Measurements from ENCODE around the gene PSMB8.

PSMB8 gene

DNA sequence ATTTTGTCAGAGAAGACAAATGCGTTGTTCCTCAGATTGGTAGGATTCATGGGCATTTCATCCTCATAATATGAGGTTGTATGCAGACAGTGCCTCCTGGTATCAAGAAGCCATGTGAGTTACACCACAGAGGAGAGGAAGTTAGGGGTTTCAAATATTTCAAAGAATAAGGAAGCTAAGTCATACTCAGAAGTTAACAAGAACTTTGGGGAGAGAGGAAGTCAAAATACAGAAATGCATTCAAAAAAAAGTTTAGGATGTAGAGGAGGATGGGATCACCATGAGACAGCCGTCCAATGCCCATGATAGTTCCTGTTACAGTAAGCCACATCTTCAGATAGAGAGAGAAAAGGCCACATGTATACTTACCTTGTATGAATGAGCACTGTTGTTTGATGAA lies 49.3 kb downstream of the PSMB8 start:
- no peak overlapping the region for H2AFZ ChIP-seq (ENCODE audit: low read depth, low read length)
- no peak for TF ChIP-seq EZH2phosphoT487 (IDR thresholded peaks at IDR 0.05; ENCODE audit: low read depth)
- TF ChIP-seq, protein P1, sequence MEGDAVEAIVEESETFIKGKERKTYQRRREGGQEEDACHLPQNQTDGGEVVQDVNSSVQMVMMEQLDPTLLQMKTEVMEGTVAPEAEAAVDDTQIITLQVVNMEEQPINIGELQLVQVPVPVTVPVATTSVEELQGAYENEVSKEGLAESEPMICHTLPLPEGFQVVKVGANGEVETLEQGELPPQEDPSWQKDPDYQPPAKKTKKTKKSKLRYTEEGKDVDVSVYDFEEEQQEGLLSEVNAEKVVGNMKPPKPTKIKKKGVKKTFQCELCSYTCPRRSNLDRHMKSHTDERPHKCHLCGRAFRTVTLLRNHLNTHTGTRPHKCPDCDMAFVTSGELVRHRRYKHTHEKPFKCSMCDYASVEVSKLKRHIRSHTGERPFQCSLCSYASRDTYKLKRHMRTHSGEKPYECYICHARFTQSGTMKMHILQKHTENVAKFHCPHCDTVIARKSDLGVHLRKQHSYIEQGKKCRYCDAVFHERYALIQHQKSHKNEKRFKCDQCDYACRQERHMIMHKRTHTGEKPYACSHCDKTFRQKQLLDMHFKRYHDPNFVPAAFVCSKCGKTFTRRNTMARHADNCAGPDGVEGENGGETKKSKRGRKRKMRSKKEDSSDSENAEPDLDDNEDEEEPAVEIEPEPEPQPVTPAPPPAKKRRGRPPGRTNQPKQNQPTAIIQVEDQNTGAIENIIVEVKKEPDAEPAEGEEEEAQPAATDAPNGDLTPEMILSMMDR (IDR thresholded peaks at IDR 0.05; ENCODE audit: low read depth, low read length) = no peak
- H3K4me2 ChIP-seq (ENCODE audit: low read length) = peak overlapping the region; percentile 68
- no peaks in the 10 kb centered on the region for H4K20me1 ChIP-seq (ENCODE audit: insufficient read depth, low read length)
- no peaks in the 10 kb centered on the region for H3K79me2 ChIP-seq (ENCODE audit: low read length)
- H3K9me3 ChIP-seq (ENCODE audit: insufficient read depth, low read length) = peaks cover 14% of the 10 kb centered on the region
- H3K4me3 ChIP-seq (ENCODE audit: low read length) = peak overlapping the region; percentile 35; the same call in 1 of the 2 replicates
- H3K27me3 ChIP-seq (ENCODE audit: low read depth, low read length) = no peaks in the 10 kb centered on the region
- peak overlapping the region; percentile 44; the same call in 1 of the 2 replicates for H3K9ac ChIP-seq (ENCODE audit: low read length)
- peaks cover 10% of the 10 kb centered on the region for H3K36me3 ChIP-seq (replicated peaks; ENCODE audit: low read depth, low read length)
- peak overlapping the region; percentile 80 for H3K27ac ChIP-seq (ENCODE audit: low read length)
- peaks cover 53% of the 10 kb centered on the region for H3K4me1 ChIP-seq (ENCODE audit: low read length)

GRCh38 chr6:32792901-32793435 lies 50.9 kb downstream of the PSMB8 start:
- no peaks in the 10 kb centered on the region for H3K27me3 ChIP-seq (ENCODE audit: low read depth, low read length)
- no peaks in the 10 kb centered on the region for H3K9me3 ChIP-seq (ENCODE audit: insufficient read depth, low read length)
- no peaks in the 10 kb centered on the region for H3K36me3 ChIP-seq (replicated peaks; ENCODE audit: low read depth, low read length)
- no peak overlapping the region for H3K9ac ChIP-seq (ENCODE audit: low read length)
- no peaks in the 10 kb centered on the region for H4K20me1 ChIP-seq (ENCODE audit: insufficient read depth, low read length)
- no peak overlapping the region for H3K4me3 ChIP-seq (ENCODE audit: low read length)
- no peak for TF ChIP-seq EZH2phosphoT487 (IDR thresholded peaks at IDR 0.05; ENCODE audit: low read depth)
- TF ChIP-seq, protein P1 (IDR thresholded peaks at IDR 0.05; ENCODE audit: low read depth, low read length) = no peak
- no peak overlapping the region for H3K4me2 ChIP-seq (ENCODE audit: low read length)
- no peak overlapping the region for H3K27ac ChIP-seq (ENCODE audit: low read length)
- no peaks in the 10 kb centered on the region for H3K79me2 ChIP-seq (ENCODE audit: low read length)
- H2AFZ ChIP-seq (ENCODE audit: low read depth, low read length) = no peak overlapping the region
- H3K4me1 ChIP-seq (ENCODE audit: low read length) = peaks cover 49% of the 10 kb centered on the region

All from OCI-LY3 (cell line).